IMR-90 (cell line): ENCODE results near the gene ALDH2. TPM values are rescaled to one million over a fixed set of nuclear protein-coding genes. Genes with fewer than 3 reads are reported as not detected.

Experiments
- ATAC-seq: fragments of 200-7000 bp; cut with Tn5 transposase; 2 replicates; pipeline ENCODE4 v1.9.1; 2020; ENCODE audit warnings: low read depth, mild to moderate bottlenecking, moderate library complexity
- BruUV-seq: library from RNA; stranded (reverse); fragments of 400-500 nt; replicated peaks from 2 replicates; lab custom pipeline; 2021; lab: Mats Ljungman, UMichigan
- CTCF ChIA-PET: fragments of 300-600 bp; formaldehyde crosslinking; extraction: SDS; loops from one replicate; lab custom pipeline; 2021; ENCODE audit warnings: antibody characterized with exemption; lab: Yijun Ruan, JAX
- POLR2A ChIA-PET: fragments of 300-600 bp; sonication (Branson Sonifier 250); formaldehyde crosslinking; loops from one replicate; lab custom pipeline; 2022; ENCODE audit warnings: antibody characterized with exemption; ENCODE audit not compliant: unreplicated experiment; lab: Charles Lee
- DNase-seq: peaks from one replicate; pipeline ENCODE4 v3.0.0; 2013
- H2AFZ ChIP-seq: replicated peaks from 2 replicates; pipeline ENCODE3; 2013; ENCODE audit warnings: low read length, mild to moderate bottlenecking; ENCODE audit not compliant: poor library complexity
- H2AK5ac ChIP-seq: 2 replicates; pipeline ENCODE4 v1.6.1; 2013; ENCODE audit warnings: low read depth, low read length, inconsistent platforms
- H2AK9ac ChIP-seq: replicated peaks from 2 replicates; pipeline ENCODE3; 2013; ENCODE audit warnings: mild to moderate bottlenecking, low read depth, low read length, moderate library complexity; ENCODE audit not compliant: poor library complexity
- H2BK120ac ChIP-seq: 2 replicates; pipeline ENCODE4 v1.6.1; 2013; ENCODE audit warnings: low read depth, low read length, inconsistent platforms
- H2BK15ac ChIP-seq: 3 replicates; pipeline ENCODE4 v1.6.1; 2013; ENCODE audit warnings: low read depth, low read length, inconsistent platforms
- H2BK20ac ChIP-seq: 2 replicates; pipeline ENCODE4 v1.6.1; 2013; ENCODE audit warnings: low read depth, mild to moderate bottlenecking, inconsistent platforms, low read length, moderate library complexity
- H2BK5ac ChIP-seq: 2 replicates; pipeline ENCODE4 v1.6.1; 2013; ENCODE audit warnings: mild to moderate bottlenecking, low read depth, low read length, inconsistent platforms; ENCODE audit not compliant: poor library complexity, severe bottlenecking
- H3K14ac ChIP-seq: replicated peaks from 2 replicates; pipeline ENCODE4 v1.6.1; 2013; ENCODE audit warnings: low read depth, low read length, inconsistent platforms
- H3K18ac ChIP-seq: 2 replicates; pipeline ENCODE4 v1.6.1; 2013; ENCODE audit warnings: low read depth, low read length, control low read depth
- H3K23ac ChIP-seq: 2 replicates; pipeline ENCODE4 v1.6.1; 2013; ENCODE audit warnings: low read depth, low read length, inconsistent platforms
- H3K27ac ChIP-seq: 2 replicates; pipeline ENCODE4 v1.5.1; 2013; ENCODE audit warnings: mild to moderate bottlenecking, control low read depth, low read length; ENCODE audit not compliant: insufficient read depth
- H3K27me3 ChIP-seq: 2 replicates; pipeline ENCODE4 v1.6.1; 2013; ENCODE audit warnings: low read length; ENCODE audit not compliant: control insufficient read depth, insufficient read depth
- H3K36me3 ChIP-seq: 2 replicates; pipeline ENCODE4 v1.6.1; 2013; ENCODE audit warnings: low read length, mixed read lengths; ENCODE audit not compliant: control insufficient read depth, insufficient read depth
- H3K4ac ChIP-seq: 2 replicates; pipeline ENCODE4 v1.6.1; 2013; ENCODE audit warnings: low read depth, low read length, inconsistent platforms
- H3K4me1 ChIP-seq: 2 replicates; pipeline ENCODE4 v1.6.1; 2013; ENCODE audit warnings: low read length, mixed read lengths; ENCODE audit not compliant: control insufficient read depth, insufficient read depth
- H3K4me2 ChIP-seq: 2 replicates; pipeline ENCODE4 v1.6.1; 2013; ENCODE audit warnings: low read depth, mild to moderate bottlenecking, control low read depth, low read length, moderate library complexity
- H3K4me3 ChIP-seq: 2 replicates; pipeline ENCODE4 v1.5.1; 2013; ENCODE audit warnings: low read depth, mild to moderate bottlenecking, control low read depth, low read length, moderate library complexity; ENCODE audit not compliant: insufficient read depth
- H3K56ac ChIP-seq: 2 replicates; pipeline ENCODE4 v1.6.1; 2013; ENCODE audit warnings: low read length, inconsistent platforms; ENCODE audit not compliant: insufficient read depth; ENCODE audit errors: extremely low read depth
- H3K79me1 ChIP-seq, 2 experiments: 2 replicates each; pipeline ENCODE4 v1.6.1; 2013; ENCODE audit warnings: low read length in 2 of 2, inconsistent platforms in 1 of 2, low read depth in 1 of 2
- H3K9ac ChIP-seq: 2 replicates; pipeline ENCODE4 v1.6.1; 2013; ENCODE audit warnings: low read depth, low read length, control low read depth
- H3K9me1 ChIP-seq: 2 replicates; pipeline ENCODE4 v1.6.1; 2013; ENCODE audit warnings: low read length, inconsistent platforms; ENCODE audit not compliant: insufficient read depth
- H3K9me3 ChIP-seq: 2 replicates; pipeline ENCODE4 v1.6.1; 2013; ENCODE audit warnings: low read length; ENCODE audit not compliant: control insufficient read depth, insufficient read depth
- H4K20me1 ChIP-seq: 2 replicates; pipeline ENCODE4 v1.6.1; 2013; ENCODE audit warnings: low read length, inconsistent platforms; ENCODE audit not compliant: insufficient read depth
- H4K5ac ChIP-seq: 2 replicates; pipeline ENCODE4 v1.6.1; 2013; ENCODE audit warnings: mild to moderate bottlenecking, low read depth, low read length, control low read depth
- H4K8ac ChIP-seq, 2 experiments: 2 replicates each; pipeline ENCODE4 v1.6.1; 2013; ENCODE audit warnings: low read depth in 2 of 2, low read length in 2 of 2, control low read depth in 1 of 2, inconsistent platforms in 1 of 2
- H4K91ac ChIP-seq: 2 replicates; pipeline ENCODE4 v1.6.1; 2013; ENCODE audit warnings: low read depth, low read length, inconsistent platforms; ENCODE audit not compliant: insufficient read depth
- CEBPB ChIP-seq: IDR thresholded peaks from 2 replicates; pipeline ENCODE4 v1.6.1; 2012; ENCODE audit warnings: low read depth, low read length, improper control_type of control experiment
- FOS ChIP-seq: fragments of 150-350 bp; IDR thresholded peaks from 2 replicates; pipeline ENCODE4 v1.6.1; 2016; ENCODE audit warnings: low read depth, low read length
- MAFK ChIP-seq: IDR thresholded peaks from 2 replicates; pipeline ENCODE4 v1.6.1; 2012; ENCODE audit warnings: low read depth, low read length, improper control_type of control experiment
- MXI1 ChIP-seq: IDR thresholded peaks from 2 replicates; pipeline ENCODE4 v1.6.1; 2012; ENCODE audit warnings: low read depth, mild to moderate bottlenecking, low read length, moderate library complexity, borderline replicate concordance
- NFE2L2 ChIP-seq: fragments of 150-350 bp; IDR thresholded peaks from 2 replicates; pipeline ENCODE4 v1.6.1; 2016; ENCODE audit warnings: low read depth, mild to moderate bottlenecking, low read length
- POLR2A ChIP-seq: IDR thresholded peaks from 2 replicates; pipeline ENCODE4 v1.6.1; 2012; ENCODE audit warnings: mild to moderate bottlenecking, low read depth, low read length
- RAD21 ChIP-seq: IDR thresholded peaks from 2 replicates; pipeline ENCODE4 v1.6.1; 2012; ENCODE audit warnings: low read length, improper control_type of control experiment
- RCOR1 ChIP-seq: IDR thresholded peaks from 2 replicates; pipeline ENCODE4 v1.6.1; 2012; ENCODE audit warnings: mild to moderate bottlenecking, low read length, improper control_type of control experiment; ENCODE audit not compliant: insufficient replicate concordance
- RFX5 ChIP-seq: IDR thresholded peaks from 2 replicates; pipeline ENCODE4 v1.8.0; 2012; ENCODE audit warnings: low read depth, mild to moderate bottlenecking, low read length, moderate library complexity
- WGBS, 2 experiments: methylation state at CpG; one replicate each; pipeline versions ENCODE4 v1.1.5 to v1.1.7; 2013; ENCODE audit warnings: missing lambda C conversion rate in 2 of 2; ENCODE audit not compliant: insufficient read length in 1 of 2; ENCODE audit errors: extremely low coverage in 2 of 2; 5-methylcytosine and 5-hydroxymethylcytosine counted together
- dilution Hi-C: fragments of 300-500 bp; cut with HindIII; formaldehyde crosslinking; loops from one replicate; pipeline ENCODE4 v1.14.3; 2018; ENCODE audit warnings: low sequenced_read_pairs; ENCODE audit not compliant: unreplicated experiment
- in situ Hi-C: fragments of 300-500 bp; cut with MboI; formaldehyde crosslinking; loops from 3 replicates; pipeline ENCODE4 v1.14.3; 2019; ENCODE audit warnings: low sequenced_read_pairs, inconsistent platforms, mixed read lengths
- intact Hi-C: fragments of 100-400 bp; cut with micrococcal nuclease; formaldehyde crosslinking; loops from 2 replicates; pipeline ENCODE4 v1.10.0; 2022
- polyA plus RNA-seq, 3 experiments: library from polyadenylated mRNA; depleted of rRNA; stranded (reverse); fragments of >200 nt; gene quantifications; 2 replicates each; pipeline ENCODE4 v1.2.3, GENCODE V29; 2012; ENCODE audit warnings: low replicate concordance in 1 of 3
- total RNA-seq: library from RNA; depleted of rRNA; stranded (reverse); fragments of >200 nt; gene quantifications from 2 replicates; pipeline ENCODE4 v1.2.3, GENCODE V29; 2012
- TF ChIP-seq, protein P1 (sequence below): fragments of 150-350 bp; IDR thresholded peaks from 2 replicates; pipeline ENCODE4 v1.6.1; 2017; ENCODE audit warnings: mild to moderate bottlenecking, antibody characterized with exemption, low read length, low read depth
- TF ChIP-seq, protein P2 (sequence below): fragments of 150-350 bp; IDR thresholded peaks from 2 replicates; pipeline ENCODE4 v1.6.1; 2016; ENCODE audit warnings: low read depth, mild to moderate bottlenecking, low read length, moderate library complexity, borderline replicate concordance
- TF ChIP-seq, protein P3 (sequence below): conservative IDR thresholded peaks from 2 replicates; pipeline ENCODE4 v1.5.1; 2012; ENCODE audit warnings: mild to moderate bottlenecking, low read depth, low read length, improper control_type of control experiment

Gene ALDH2
- total and polyA plus RNA-seq, 2 of the 4 experiments (the other 2 are of a cell fraction), result 16.0 to 41.2 TPM

DNA sequence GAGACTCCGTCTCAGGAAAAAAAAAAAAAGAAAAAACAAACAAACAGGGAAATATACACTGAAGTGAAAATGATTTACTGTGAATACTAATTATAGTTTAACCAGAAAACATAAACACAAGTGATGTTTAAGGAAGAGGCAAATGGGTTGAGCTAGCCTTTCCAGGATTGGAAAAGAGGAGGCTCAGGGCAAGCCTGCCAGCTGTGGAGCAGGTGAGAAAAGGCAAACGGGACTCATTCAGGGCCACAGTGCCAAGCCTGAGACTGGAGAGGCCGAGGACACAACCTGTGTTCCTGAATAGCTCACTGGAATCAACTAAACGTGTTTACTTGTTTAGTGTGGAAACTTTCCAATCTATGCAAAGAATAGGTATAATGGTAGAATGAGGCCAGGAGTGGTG is 39.6 kb downstream of the ALDH2 start:
- Histone ChIP-seq H4K91ac (no peak overlapping the region), H3K4me2 (no peak overlapping the region), H3K36me3 (peaks cover 42% of the 10 kb centered on the region), H3K9me3 (no peaks in the 10 kb centered on the region), H3K79me1 (no peaks in the 10 kb centered on the region), H3K9ac (no peak overlapping the region), H2AK9ac (no peak overlapping the region), H3K27me3 (no peaks in the 10 kb centered on the region), H2BK15ac (no peak overlapping the region), H3K9me1 (no peaks in the 10 kb centered on the region; the same call in 1 of the 2 replicates), H3K27ac (no peak overlapping the region), H3K4me1 (no peaks in the 10 kb centered on the region), H2BK20ac (no peak overlapping the region), H3K4ac (no peak overlapping the region), H4K8ac (no peak overlapping the region), H4K20me1 (no peaks in the 10 kb centered on the region), H2BK5ac (no peak overlapping the region), H3K14ac (no peak overlapping the region), H3K18ac (no peak overlapping the region), H3K4me3 (no peak overlapping the region), H4K5ac (no peak overlapping the region), H2AK5ac (no peak overlapping the region), H3K23ac (no peak overlapping the region), H3K56ac (no peak overlapping the region), H2AFZ (no peak overlapping the region), H2BK120ac (no peak overlapping the region)
- BruUV-seq, result no TSS peak
- 71% methylated on average over 1 of the region's 4 CpGs; no CpG with 5 or more reads in 1 of the 2 experiments for WGBS, 2 experiments
- intact Hi-C loops (no loop called here), in situ Hi-C loops (no loop called here), dilution Hi-C loops (no loop called here)
- TF ChIP-seq, protein P1, sequence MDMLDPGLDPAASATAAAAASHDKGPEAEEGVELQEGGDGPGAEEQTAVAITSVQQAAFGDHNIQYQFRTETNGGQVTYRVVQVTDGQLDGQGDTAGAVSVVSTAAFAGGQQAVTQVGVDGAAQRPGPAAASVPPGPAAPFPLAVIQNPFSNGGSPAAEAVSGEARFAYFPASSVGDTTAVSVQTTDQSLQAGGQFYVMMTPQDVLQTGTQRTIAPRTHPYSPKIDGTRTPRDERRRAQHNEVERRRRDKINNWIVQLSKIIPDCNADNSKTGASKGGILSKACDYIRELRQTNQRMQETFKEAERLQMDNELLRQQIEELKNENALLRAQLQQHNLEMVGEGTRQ, result no peak
- TF ChIP-seq RFX5, result no peak
- no peak for TF ChIP-seq CEBPB
- no peak for TF ChIP-seq MXI1
- TF ChIP-seq NFE2L2, result no peak
- TF ChIP-seq POLR2A, result no peak
- TF ChIP-seq FOS, result no peak
- TF ChIP-seq MAFK, result no peak
- TF ChIP-seq RAD21, result no peak
- TF ChIP-seq, protein P2, sequence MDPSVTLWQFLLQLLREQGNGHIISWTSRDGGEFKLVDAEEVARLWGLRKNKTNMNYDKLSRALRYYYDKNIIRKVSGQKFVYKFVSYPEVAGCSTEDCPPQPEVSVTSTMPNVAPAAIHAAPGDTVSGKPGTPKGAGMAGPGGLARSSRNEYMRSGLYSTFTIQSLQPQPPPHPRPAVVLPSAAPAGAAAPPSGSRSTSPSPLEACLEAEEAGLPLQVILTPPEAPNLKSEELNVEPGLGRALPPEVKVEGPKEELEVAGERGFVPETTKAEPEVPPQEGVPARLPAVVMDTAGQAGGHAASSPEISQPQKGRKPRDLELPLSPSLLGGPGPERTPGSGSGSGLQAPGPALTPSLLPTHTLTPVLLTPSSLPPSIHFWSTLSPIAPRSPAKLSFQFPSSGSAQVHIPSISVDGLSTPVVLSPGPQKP, result no peak
- no peak for TF ChIP-seq RCOR1
- TF ChIP-seq, protein P3, sequence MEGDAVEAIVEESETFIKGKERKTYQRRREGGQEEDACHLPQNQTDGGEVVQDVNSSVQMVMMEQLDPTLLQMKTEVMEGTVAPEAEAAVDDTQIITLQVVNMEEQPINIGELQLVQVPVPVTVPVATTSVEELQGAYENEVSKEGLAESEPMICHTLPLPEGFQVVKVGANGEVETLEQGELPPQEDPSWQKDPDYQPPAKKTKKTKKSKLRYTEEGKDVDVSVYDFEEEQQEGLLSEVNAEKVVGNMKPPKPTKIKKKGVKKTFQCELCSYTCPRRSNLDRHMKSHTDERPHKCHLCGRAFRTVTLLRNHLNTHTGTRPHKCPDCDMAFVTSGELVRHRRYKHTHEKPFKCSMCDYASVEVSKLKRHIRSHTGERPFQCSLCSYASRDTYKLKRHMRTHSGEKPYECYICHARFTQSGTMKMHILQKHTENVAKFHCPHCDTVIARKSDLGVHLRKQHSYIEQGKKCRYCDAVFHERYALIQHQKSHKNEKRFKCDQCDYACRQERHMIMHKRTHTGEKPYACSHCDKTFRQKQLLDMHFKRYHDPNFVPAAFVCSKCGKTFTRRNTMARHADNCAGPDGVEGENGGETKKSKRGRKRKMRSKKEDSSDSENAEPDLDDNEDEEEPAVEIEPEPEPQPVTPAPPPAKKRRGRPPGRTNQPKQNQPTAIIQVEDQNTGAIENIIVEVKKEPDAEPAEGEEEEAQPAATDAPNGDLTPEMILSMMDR, result no peak
- ChIA-PET CTCF (interaction anchor here (0.7 kb wide), 1 partner anchor 14 kb away, joined by 3 read pairs; no protein-coding TSS in a partner anchor), POLR2A (no interaction called here)
- ATAC-seq (no peak), DNase-seq (no peak)
